ENCODE measurements around the gene NARF. TPM values are rescaled to one million over a fixed set of nuclear protein-coding genes. Genes with fewer than 3 reads are reported as not detected.

Gene NARF
- total and polyA plus RNA-seq, 7 experiments from 2014 or later = 59.8 to 188 (median 82.0) TPM

DNA sequence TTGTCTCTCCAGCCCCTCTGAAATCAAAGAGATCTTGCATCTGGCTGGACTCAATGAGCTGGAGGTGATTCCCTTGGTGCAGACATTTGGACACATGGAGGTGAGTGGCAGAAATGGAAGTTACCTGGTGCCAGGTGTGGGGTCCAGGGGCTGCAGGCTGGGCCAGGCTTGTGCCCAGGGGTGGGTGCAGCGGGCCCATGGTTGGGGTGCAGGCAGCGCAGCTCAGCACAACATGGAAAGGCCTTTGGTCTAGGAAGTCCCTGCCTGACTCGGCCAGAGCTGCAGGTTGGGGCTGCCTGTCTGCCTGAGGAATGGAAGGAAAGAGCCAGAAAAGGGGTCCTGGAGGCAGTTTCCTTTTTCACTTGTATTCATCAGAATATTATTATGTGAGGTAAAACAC is 30.0 kb upstream of the NARF start:
- POLR2A ChIA-PET = no interaction called here
- Mint-ChIP-seq H3K4me1 (peaks cover 17 to 23% (median 20%) of the 10 kb centered on the region in 7 donors), H3K27ac (peak overlapping the region in 1 of 9 donors; percentile 18), H3K36me3 (peaks cover 0 to 24% (median 8%) of the 10 kb centered on the region in 5 donors), H3K27me3 (no peaks in the 10 kb centered on the region), H3K9me3 (no peaks in the 10 kb centered on the region), H3K4me3 (no peak overlapping the region)
- DNase-seq (no peak), ATAC-seq (no peak)
- Histone ChIP-seq H3K27me3 (ENCODE audit: control insufficient read depth in 2 of 2, insufficient read depth in 2 of 2, low read length in 2 of 2) (no peaks in the 10 kb centered on the region), H3K9me3 (ENCODE audit: control insufficient read depth in 2 of 3, low read length in 3 of 3) (no peaks in the 10 kb centered on the region), H3K4me3 (ENCODE audit: low read length) (no peak overlapping the region), H3K4me1 (ENCODE audit: control insufficient read depth in 2 of 2, insufficient read depth in 2 of 2, low read length in 2 of 2) (no peaks in the 10 kb centered on the region), H3K36me3 (ENCODE audit: control insufficient read depth in 2 of 3, insufficient read depth in 3 of 3, low read length in 3 of 3) (peaks cover 0 to 13% (median 0%) of the 10 kb centered on the region in 3 experiments), H3K27ac (ENCODE audit: low read depth, low read length) (no peak overlapping the region)
- intact Hi-C loops (cut with micrococcal nuclease) = no loop called here
- CTCF ChIA-PET = no interaction called here

DNA sequence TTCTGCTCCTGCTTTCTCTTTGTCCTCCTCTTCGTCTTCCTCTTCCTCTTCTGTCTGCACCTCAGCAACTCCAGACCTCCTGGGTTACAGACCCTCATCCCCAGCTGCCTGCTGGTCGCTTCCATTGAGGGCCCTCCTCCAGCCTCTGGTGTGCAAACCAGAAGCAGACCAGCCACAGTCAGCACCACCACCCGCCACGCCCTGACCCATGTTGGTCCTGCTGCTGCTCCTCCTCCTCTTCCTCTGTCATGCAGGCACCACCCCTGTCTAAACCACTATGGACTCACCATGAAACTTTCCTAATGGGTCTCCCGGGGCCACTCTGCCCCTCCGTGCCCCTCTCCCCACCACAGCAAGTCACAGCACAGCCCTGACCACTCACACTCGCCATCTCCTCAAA is 28.7 kb upstream of the NARF start:
- Histone ChIP-seq H3K27me3 (ENCODE audit: control insufficient read depth in 2 of 2, insufficient read depth in 2 of 2, low read length in 2 of 2) (no peaks in the 10 kb centered on the region), H3K4me1 (ENCODE audit: control insufficient read depth in 2 of 2, insufficient read depth in 2 of 2, low read length in 2 of 2) (peaks cover 5 to 8% of the 10 kb centered on the region in 2 donors), H3K27ac (ENCODE audit: low read depth, low read length) (no peak overlapping the region), H3K36me3 (ENCODE audit: control insufficient read depth in 2 of 3, insufficient read depth in 3 of 3, low read length in 3 of 3) (peaks cover 0 to 16% (median 0%) of the 10 kb centered on the region in 3 experiments), H3K9me3 (ENCODE audit: control insufficient read depth in 2 of 3, low read length in 3 of 3) (no peaks in the 10 kb centered on the region), H3K4me3 (ENCODE audit: low read length) (no peak overlapping the region)
- ATAC-seq (peak; percentile 26), DNase-seq (no peak)
- Mint-ChIP-seq H3K27ac (peak overlapping the region in 5 of 9 donors; percentile 12 to 74 (median 41)), H3K27me3 (no peaks in the 10 kb centered on the region), H3K9me3 (no peaks in the 10 kb centered on the region), H3K4me1 (peaks cover 16 to 29% (median 22%) of the 10 kb centered on the region in 7 donors), H3K4me3 (peak overlapping the region in 3 of 10 donors; percentile 38 to 58 (median 51)), H3K36me3 (peaks cover 0 to 17% (median 11%) of the 10 kb centered on the region in 5 donors)
- intact Hi-C loops (cut with micrococcal nuclease) = no loop called here
- CTCF ChIA-PET = no interaction called here
- POLR2A ChIA-PET = interaction anchor here (0.6 kb wide), 1 partner anchor 18 kb away, joined by 3 read pairs; no protein-coding TSS in a partner anchor

DNA sequence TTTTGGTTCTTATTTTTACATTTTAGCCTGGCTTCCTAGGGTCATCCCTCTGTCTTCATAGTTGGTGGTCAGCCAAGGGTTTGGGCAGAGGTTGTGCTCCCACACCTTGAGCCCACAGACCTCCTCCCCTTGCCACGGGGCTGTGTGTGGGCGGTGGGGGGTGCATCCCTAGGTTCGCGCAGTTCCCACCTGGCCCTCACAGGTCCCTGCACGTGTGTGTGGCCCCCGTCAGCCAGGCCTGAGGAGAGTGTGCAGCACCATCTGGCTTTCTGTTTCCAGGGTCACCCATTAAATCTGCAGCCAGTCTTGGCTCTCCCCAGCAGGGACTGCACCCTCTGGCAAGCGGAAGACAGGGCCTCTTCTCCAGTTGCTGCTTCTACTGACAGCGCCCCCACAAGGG is 26.5 kb upstream of the NARF start:
- DNase-seq = no peak
- H3K36me3 Mint-ChIP-seq = peaks cover 0 to 17% (median 11%) of the 10 kb centered on the region in 5 donors
- no peak overlapping the region for H3K4me3 Mint-ChIP-seq
- Histone ChIP-seq H3K9me3 (ENCODE audit: control insufficient read depth in 2 of 3, low read length in 3 of 3) (no peaks in the 10 kb centered on the region), H3K27ac (ENCODE audit: low read depth, low read length) (no peak overlapping the region), H3K27me3 (ENCODE audit: control insufficient read depth in 2 of 2, insufficient read depth in 2 of 2, low read length in 2 of 2) (no peaks in the 10 kb centered on the region), H3K36me3 (ENCODE audit: control insufficient read depth in 2 of 3, insufficient read depth in 3 of 3, low read length in 3 of 3) (peaks cover 0 to 36% (median 8%) of the 10 kb centered on the region in 3 experiments), H3K4me3 (ENCODE audit: low read length) (no peak overlapping the region), H3K4me1 (ENCODE audit: control insufficient read depth in 2 of 2, insufficient read depth in 2 of 2, low read length in 2 of 2) (peaks cover 5 to 8% of the 10 kb centered on the region in 2 donors)
- POLR2A ChIA-PET = no interaction called here
- ATAC-seq = no peak
- no peak overlapping the region for H3K27ac Mint-ChIP-seq
- no peaks in the 10 kb centered on the region for H3K27me3 Mint-ChIP-seq
- CTCF ChIA-PET = no interaction called here
- intact Hi-C loops (cut with micrococcal nuclease) = no loop called here
- peaks cover 11 to 33% (median 23%) of the 10 kb centered on the region in 7 donors for H3K4me1 Mint-ChIP-seq
- no peaks in the 10 kb centered on the region for H3K9me3 Mint-ChIP-seq

DNA sequence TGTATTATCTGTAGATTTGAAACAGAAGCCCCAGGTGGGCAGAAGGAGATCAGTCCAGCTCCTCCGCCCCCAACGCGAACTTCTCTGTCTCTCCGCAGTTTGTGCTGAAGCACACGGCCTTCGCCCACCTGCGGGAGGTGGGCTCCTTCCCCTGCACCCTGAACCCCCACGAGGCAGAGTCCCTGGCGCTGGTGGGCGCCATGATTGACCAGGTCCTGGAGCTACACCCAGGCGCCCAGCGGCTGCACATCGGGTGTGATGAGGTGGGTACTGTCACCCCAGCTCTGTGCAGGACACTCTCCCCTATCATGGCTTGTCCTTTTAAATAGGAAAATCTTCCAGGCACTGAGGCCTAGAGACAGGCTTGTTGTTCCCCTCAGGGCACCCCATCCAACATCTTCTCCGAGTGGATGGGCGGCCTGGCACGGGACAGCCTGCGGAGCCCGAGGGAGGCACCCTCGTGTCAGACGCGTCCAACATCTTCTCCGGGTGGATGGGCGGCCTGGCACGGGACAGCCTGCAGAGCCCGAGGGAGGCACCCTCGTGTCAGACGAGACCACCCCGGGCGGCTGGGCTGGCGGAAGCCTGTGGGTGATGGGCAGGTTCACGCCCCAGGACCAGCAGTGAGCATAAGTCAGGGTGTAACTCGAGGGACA is 24.9 kb upstream of the NARF start:
- Mint-ChIP-seq H3K9me3 (no peaks in the 10 kb centered on the region), H3K27ac (peak overlapping the region in 4 of 9 donors; percentile 14 to 59 (median 34)), H3K27me3 (no peaks in the 10 kb centered on the region), H3K4me3 (no peak overlapping the region), H3K4me1 (peaks cover 11 to 29% (median 22%) of the 10 kb centered on the region in 7 donors), H3K36me3 (peaks cover 0 to 19% (median 11%) of the 10 kb centered on the region in 5 donors)
- Histone ChIP-seq H3K27me3 (ENCODE audit: control insufficient read depth in 2 of 2, insufficient read depth in 2 of 2, low read length in 2 of 2) (no peaks in the 10 kb centered on the region), H3K4me1 (ENCODE audit: control insufficient read depth in 2 of 2, insufficient read depth in 2 of 2, low read length in 2 of 2) (peaks cover 5 to 8% of the 10 kb centered on the region in 2 donors), H3K4me3 (ENCODE audit: low read length) (no peak overlapping the region), H3K27ac (ENCODE audit: low read depth, low read length) (no peak overlapping the region), H3K36me3 (ENCODE audit: control insufficient read depth in 2 of 3, insufficient read depth in 3 of 3, low read length in 3 of 3) (peaks cover 0 to 53% (median 8%) of the 10 kb centered on the region in 3 experiments), H3K9me3 (ENCODE audit: control insufficient read depth in 2 of 3, low read length in 3 of 3) (no peaks in the 10 kb centered on the region)
- no peak for DNase-seq
- intact Hi-C loops (cut with micrococcal nuclease) = no loop called here
- ChIA-PET CTCF (no interaction called here), POLR2A (interaction anchor here (0.6 to 0.8 kb wide), 2 partner anchors 15 to 38 kb away, joined by 3 read pairs; no protein-coding TSS in a partner anchor)
- no peak for ATAC-seq

DNA sequence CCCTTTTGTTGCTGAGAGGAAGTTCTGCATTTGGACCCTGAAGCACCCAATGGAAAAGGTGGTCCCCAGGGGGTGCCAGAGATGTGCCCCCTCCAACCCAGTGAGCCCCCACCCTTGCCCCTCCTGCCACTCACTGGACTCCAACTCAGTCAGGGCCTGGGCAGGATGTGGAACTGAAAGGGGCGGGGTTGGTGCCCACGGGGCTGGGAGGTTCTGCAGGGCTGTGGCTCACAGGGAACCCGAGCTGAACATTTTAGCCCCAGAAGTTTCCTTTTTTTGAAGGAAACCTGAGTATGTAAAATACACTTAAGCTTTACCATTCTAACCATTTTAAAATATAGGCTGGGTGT is 24.4 kb upstream of the NARF start:
- no peaks in the 10 kb centered on the region for H3K27me3 ChIP-seq (ENCODE audit: control insufficient read depth in 2 of 2, insufficient read depth in 2 of 2, low read length in 2 of 2)
- ChIA-PET CTCF (no interaction called here), POLR2A (interaction anchor here (0.8 kb wide), 1 partner anchor 15 kb away, joined by 3 read pairs; no protein-coding TSS in a partner anchor)
- H3K9me3 Mint-ChIP-seq = no peaks in the 10 kb centered on the region
- no peaks in the 10 kb centered on the region for H3K27me3 Mint-ChIP-seq
- no peak overlapping the region for H3K27ac ChIP-seq (ENCODE audit: low read depth, low read length)
- intact Hi-C loops (cut with micrococcal nuclease) = no loop called here
- peaks cover 11 to 27% (median 21%) of the 10 kb centered on the region in 7 donors for H3K4me1 Mint-ChIP-seq
- peaks cover 0 to 58% (median 8%) of the 10 kb centered on the region in 3 experiments for H3K36me3 ChIP-seq (ENCODE audit: control insufficient read depth in 2 of 3, insufficient read depth in 3 of 3, low read length in 3 of 3)
- no peaks in the 10 kb centered on the region for H3K9me3 ChIP-seq (ENCODE audit: control insufficient read depth in 2 of 3, low read length in 3 of 3)
- H3K36me3 Mint-ChIP-seq = peaks cover 0 to 18% (median 11%) of the 10 kb centered on the region in 5 donors
- ATAC-seq (peak; percentile 69), DNase-seq (peak in 1 of 9 donors; percentile 29)
- peaks cover 5 to 8% of the 10 kb centered on the region in 2 donors for H3K4me1 ChIP-seq (ENCODE audit: control insufficient read depth in 2 of 2, insufficient read depth in 2 of 2, low read length in 2 of 2)
- H3K4me3 Mint-ChIP-seq = peak overlapping the region in 1 of 10 donors; percentile 24
- no peak overlapping the region for H3K4me3 ChIP-seq (ENCODE audit: low read length)
- peak overlapping the region in 4 of 9 donors; percentile 34 to 70 (median 54) for H3K27ac Mint-ChIP-seq

DNA sequence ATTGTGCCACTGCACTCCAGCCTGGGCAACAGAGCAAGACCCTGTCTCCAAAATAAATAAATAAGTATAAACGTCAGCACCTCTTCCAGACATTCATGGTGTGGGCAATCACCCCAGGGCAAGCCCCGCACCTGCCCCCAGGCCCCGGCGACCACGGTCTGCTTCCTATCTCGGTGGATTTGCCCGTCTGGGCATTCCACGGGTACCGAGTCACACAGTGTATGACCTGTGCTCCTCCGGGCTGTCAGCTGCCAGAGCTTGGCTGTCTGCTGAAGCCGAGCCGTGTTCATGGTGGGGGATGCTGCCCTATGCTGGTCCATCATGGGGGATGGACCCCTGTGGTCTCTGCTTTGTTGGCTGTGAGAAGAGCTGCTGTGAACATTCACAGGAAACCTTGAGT is 23.4 kb upstream of the NARF start:
- peaks cover 5 to 8% of the 10 kb centered on the region in 2 donors for H3K4me1 ChIP-seq (ENCODE audit: control insufficient read depth in 2 of 2, insufficient read depth in 2 of 2, low read length in 2 of 2)
- H3K4me1 Mint-ChIP-seq = peaks cover 4 to 18% (median 12%) of the 10 kb centered on the region in 7 donors
- no peak overlapping the region for H3K4me3 ChIP-seq (ENCODE audit: low read length)
- DNase-seq (no peak), ATAC-seq (no peak)
- no peaks in the 10 kb centered on the region for H3K9me3 ChIP-seq (ENCODE audit: control insufficient read depth in 2 of 3, low read length in 3 of 3)
- H3K27me3 Mint-ChIP-seq = no peaks in the 10 kb centered on the region
- H3K4me3 Mint-ChIP-seq = no peak overlapping the region
- H3K27ac ChIP-seq (ENCODE audit: low read depth, low read length) = no peak overlapping the region
- peaks cover 0 to 10% (median 2%) of the 10 kb centered on the region in 5 donors for H3K36me3 Mint-ChIP-seq
- ChIA-PET POLR2A (interaction anchor here (1.7 to 1.8 kb wide), 2 partner anchors 11 to 23 kb away, joined by 4 read pairs; partner anchors contain the start of gene NARF), CTCF (no interaction called here)
- H3K27me3 ChIP-seq (ENCODE audit: control insufficient read depth in 2 of 2, insufficient read depth in 2 of 2, low read length in 2 of 2) = no peaks in the 10 kb centered on the region
- peak overlapping the region in 3 of 9 donors; percentile 24 to 56 (median 53) for H3K27ac Mint-ChIP-seq
- peaks cover 0 to 62% (median 8%) of the 10 kb centered on the region in 3 experiments for H3K36me3 ChIP-seq (ENCODE audit: control insufficient read depth in 2 of 3, insufficient read depth in 3 of 3, low read length in 3 of 3)
- intact Hi-C loops (cut with micrococcal nuclease) = no loop called here
- H3K9me3 Mint-ChIP-seq = no peaks in the 10 kb centered on the region
